Fibroblast of pulmonary artery (primary cell): ENCODE data around the gene VAV2.

Experiments
- DNase-seq: peaks from one replicate; pipeline ENCODE4 v3.0.0-alpha.2; 2010; ENCODE audit warnings: low read depth
- H3K4me3 ChIP-seq: replicated peaks from 2 replicates; pipeline ENCODE4 v1.5.1; 2011; ENCODE audit warnings: low read depth, mild to moderate bottlenecking, control low read depth, low read length, moderate library complexity
- CTCF ChIP-seq: IDR thresholded peaks from 2 replicates; pipeline ENCODE4 v1.5.1; 2011; ENCODE audit warnings: mild to moderate bottlenecking, control low read depth, low read length, inconsistent platforms; ENCODE audit errors: missing control alignments

The VAV2 gene

GRCh38 chr9:133850937-133851336 is 141.2 kb downstream of the VAV2 start:
- TF ChIP-seq CTCF = no peak
- DNase-seq = no peak
- no peak overlapping the region for H3K4me3 ChIP-seq

- H3K4me3 ChIP-seq = no peak overlapping the region
- DNase-seq = no peak
- no peak for TF ChIP-seq CTCF
Observed at GRCh38 chr9:133850161-133850560, 142.0 kb downstream of the VAV2 start.

GRCh38 chr9:133849110-133849670 is 142.9 kb downstream of the VAV2 start:
- no peak overlapping the region for H3K4me3 ChIP-seq
- DNase-seq = no peak
- TF ChIP-seq CTCF = no peak

DNA sequence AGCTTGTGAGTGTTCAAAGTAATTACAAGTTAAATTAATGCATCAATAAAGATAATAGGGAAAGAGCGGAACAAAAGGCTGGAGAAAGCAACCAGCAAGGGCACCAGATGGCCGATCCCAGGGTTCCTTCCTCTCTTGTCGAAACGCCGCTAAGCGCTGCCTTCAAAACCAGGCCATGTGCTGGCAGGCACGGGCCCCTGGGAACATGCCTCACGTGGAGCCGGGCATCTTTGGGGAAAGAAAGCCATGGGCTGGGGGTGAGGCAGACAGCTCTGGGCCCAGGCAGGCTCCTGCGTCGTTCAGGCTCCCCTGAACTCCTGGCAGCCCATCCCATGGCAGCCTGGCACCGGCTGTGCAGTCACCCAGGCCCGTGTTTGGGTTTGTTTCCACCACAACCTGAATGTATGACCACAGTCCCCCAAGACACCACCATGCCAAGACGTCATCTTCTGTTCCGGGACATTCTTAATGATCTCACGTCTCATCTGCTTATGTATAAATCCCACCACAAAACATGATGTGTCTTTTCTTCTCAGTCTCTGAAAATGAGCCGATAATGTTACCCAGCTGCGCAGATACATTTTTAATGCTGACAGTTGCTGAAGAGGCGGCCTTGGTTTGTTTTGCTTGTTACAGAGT is 143.5 kb downstream of the VAV2 start:
- no peak overlapping the region for H3K4me3 ChIP-seq
- no peak for DNase-seq
- TF ChIP-seq CTCF = no peak

DNA sequence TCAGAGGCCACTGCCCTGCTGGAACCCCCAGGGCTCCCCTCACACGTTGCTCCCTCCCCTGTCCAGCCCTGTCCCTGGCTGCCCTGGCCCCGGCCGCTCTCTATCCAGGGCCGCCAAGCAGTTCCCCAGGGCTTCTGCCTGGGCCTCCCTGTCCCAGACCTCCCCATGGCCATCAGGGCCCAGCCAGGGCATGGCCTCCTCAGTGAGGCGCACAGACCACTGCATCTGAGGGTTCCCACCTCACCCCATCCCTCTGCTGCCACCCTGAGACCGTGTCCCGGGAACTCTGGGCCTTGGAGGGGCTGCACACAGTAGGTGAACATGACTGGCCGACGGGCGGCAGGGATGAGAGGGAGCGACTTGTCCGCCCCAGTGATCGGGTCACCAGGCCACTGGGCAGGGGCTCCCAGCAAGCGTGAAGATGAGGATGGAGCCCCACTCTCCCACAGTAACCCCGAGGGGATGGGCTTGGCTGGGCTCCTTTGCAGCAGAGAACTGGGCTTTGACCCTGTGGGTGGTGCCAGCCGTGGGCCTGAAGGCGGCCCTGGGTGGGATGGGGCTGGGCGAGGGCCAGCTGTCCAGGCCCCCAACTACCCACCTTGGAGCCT is 145.5 kb downstream of the VAV2 start:
- no peak for TF ChIP-seq CTCF
- no peak for DNase-seq
- no peak overlapping the region for H3K4me3 ChIP-seq

GRCh38 chr9:133845440-133845839 is 146.7 kb downstream of the VAV2 start:
- no peak overlapping the region for H3K4me3 ChIP-seq
- peak; percentile 82 for DNase-seq
- TF ChIP-seq CTCF = no peak
